Heart left ventricle (tissue), 16 donors: ENCODE measurements around the gene AIRE. TPM values are rescaled to one million over a fixed set of nuclear protein-coding genes. Genes with fewer than 3 reads are reported as not detected.

Experiments
- ATAC-seq, 4 donors: fragments of 200-7000 bp; cut with Tn5 transposase; one replicate each; pipeline ENCODE4 v1.9.1; 2020 to 2022; ENCODE audit warnings: moderate library complexity in 4 of 4, mild to moderate bottlenecking in 3 of 4, moderate number of reproducible peaks in 1 of 4
- DNase-seq, 5 donors: peaks; one replicate each; pipeline ENCODE4 v3.0.0-alpha.2; 2020
- H3K27ac ChIP-seq, 12 donors: fragments of 200-600 bp; sonication (generic) in 4 of 12; one replicate each; pipeline versions ENCODE4 v1.5.0 to v1.8.0; 2016 to 2022; ENCODE audit warnings: mild to moderate bottlenecking in 2 of 12
- H3K27me3 ChIP-seq, 9 donors: fragments of 200-600 bp; sonication (generic) in 2 of 9; one replicate each; pipeline versions ENCODE4 v1.5.1 to v1.8.0; 2016 to 2022; ENCODE audit warnings: mild to moderate bottlenecking in 3 of 9
- H3K36me3 ChIP-seq, 9 donors: fragments of 200-600 bp; sonication (generic) in 2 of 9; one replicate each; pipeline versions ENCODE4 v1.5.0 to v1.8.0; 2018 to 2022; ENCODE audit warnings: mild to moderate bottlenecking in 2 of 9
- H3K4me1 ChIP-seq, 12 donors: fragments of 200-600 bp; sonication (generic) in 4 of 12; one replicate each; pipeline versions ENCODE4 v1.5.0 to v1.8.0; 2016 to 2022; ENCODE audit warnings: mild to moderate bottlenecking in 3 of 12
- H3K4me3 ChIP-seq, 12 donors: fragments of 200-600 bp; sonication (generic) in 4 of 12; one replicate each; pipeline versions ENCODE4 v1.5.0 to v1.8.0; 2017 to 2022; ENCODE audit warnings: mild to moderate bottlenecking in 9 of 12, moderate library complexity in 4 of 12
- H3K9me3 ChIP-seq, 12 donors: fragments of 200-600 bp; sonication (generic) in 4 of 12; one replicate each; pipeline versions ENCODE4 v1.5.0 to v1.8.0; 2016 to 2022; ENCODE audit warnings: mild to moderate bottlenecking in 1 of 12
- CTCF ChIP-seq, 12 donors: fragments of 200-600 bp; sonication (generic) in 4 of 12; IDR thresholded peaks; one replicate each; pipeline versions ENCODE4 v1.5.0 to v1.8.0; 2018 to 2022; ENCODE audit warnings: antibody characterized with exemption in 12 of 12, mild to moderate bottlenecking in 5 of 12
- POLR2A ChIP-seq, 2 donors: fragments of 450-650 bp; IDR thresholded peaks; one replicate each; pipeline ENCODE4 v1.6.1; 2017; ENCODE audit warnings: antibody characterized with exemption in 2 of 2, mild to moderate bottlenecking in 2 of 2, moderate library complexity in 2 of 2
- WGBS, 4 donors: extraction: QIAGEN DNeasy Blood & Tissue Kit in 2 of 4; methylation state at CpG; one replicate each; pipeline versions ENCODE4 v1.1.5 to v1.1.7; 2013 to 2018; 5-methylcytosine and 5-hydroxymethylcytosine counted together
- intact Hi-C, 10 donors: fragments of 100-400 bp; cut with DNase I; formaldehyde crosslinking; loops; one replicate each; pipeline versions ENCODE4 v1.11.1 to v1.14.2; 2022
- polyA plus RNA-seq, 2 donors: library from polyadenylated mRNA; stranded (reverse); fragments of 200-250 nt; gene quantifications; one replicate each; pipeline ENCODE4 v1.2.3, GENCODE V29; 2013
- total RNA-seq, 9 donors: library from RNA; depleted of rRNA in 2 of 9; stranded (reverse); fragments of >200 nt in 2 of 9; fragmentation: NEBNext Ultra II Directional in 3 of 9; extraction: Animal tissue kit (Norgen Biotek cat#: 25700) in 3 of 9; gene quantifications; one replicate each; pipeline versions ENCODE4 v1.1.0 to v1.2.4, GENCODE V29; 2016 to 2023
- donor health status: ischemic (EF 13 %, LVEDD 7.1; RV severe dilation, severe dysfunction).
- donor health status: healthy with polysubstance abuse.
- donor health status: DM: no; HTN: yes; CAD: no.
- donor health status: DM: no; HTN: no; CAD: no.
- donor health status: ischemic (EF 25% LVEDD 6.9; RV normal size, moderate dysfunction).
- donor health status: ischemic (EF 25% LVEDD 5.7; RV mildly dilated, moderate dysfunction).
- donor health status: healthy.
- donor health status: DM: yes; HTN: yes; CAD: no.
- donor health status: ischemic (EF 35%, LVEDD 5.7; RV mildly dilated, moderate dysfunction).
- donor health status: nonischemic (EF 11% LVEDD 7.7; RV severe dilation, severe dysfunction).
- donor health status: DM: yes; HTN: yes; CAD: no.
- donor health status: PGD.
- donor health status: ischemic (EF 29% LVEDD 5.4; RV normal size, mild dysfunction).
- donor health status: nonischemic (EF 23%, LVEDD 6.1; RV moderate dilation, normal function).

The AIRE gene
- total and polyA plus RNA-seq, 11 donors, result 0.03 to 0.21 (median 0.16) TPM; not detected in 8

- no peaks in the 10 kb centered on the region for H3K9me3 ChIP-seq
- no peak for DNase-seq
- no peak overlapping the region for H3K27ac ChIP-seq
- 64 to 78% (median 69%) methylated on average over 13 to 20 of the region's 20 CpGs for WGBS, 4 donors
- no peak overlapping the region for H3K4me3 ChIP-seq
- intact Hi-C loops, result loop anchor here in 1 of 10 donors (10.0 kb wide), 1 partner anchor 123 kb away; the partner anchor contains the start of gene LRRC3
- TF ChIP-seq CTCF (IDR thresholded peaks at IDR 0.05) (no peak), POLR2A (IDR thresholded peaks at IDR 0.05) (no peak)
- peaks cover 0 to 46% (median 28%) of the 10 kb centered on the region in 9 donors for H3K36me3 ChIP-seq
- ATAC-seq, result no peak
- H3K27me3 ChIP-seq, result no peaks in the 10 kb centered on the region
- H3K4me1 ChIP-seq, result no peaks in the 10 kb centered on the region
Observed at GRCh38 chr21:44331650-44332307, 46.1 kb downstream of the AIRE start.

GRCh38 chr21:44332383-44332782, 46.7 kb downstream of the AIRE start:
- TF ChIP-seq CTCF (IDR thresholded peaks at IDR 0.05) (no peak), POLR2A (IDR thresholded peaks at IDR 0.05) (no peak)
- 86 to 93% (median 91%) methylated on average over 16 to 17 of the region's 17 CpGs for WGBS, 4 donors
- ATAC-seq, result no peak
- no peak overlapping the region for H3K4me3 ChIP-seq
- H3K27ac ChIP-seq, result no peak overlapping the region
- no peaks in the 10 kb centered on the region for H3K27me3 ChIP-seq
- H3K4me1 ChIP-seq, result peaks cover 0 to under 1% (median 0%) of the 10 kb centered on the region in 12 donors
- H3K9me3 ChIP-seq, result no peaks in the 10 kb centered on the region
- DNase-seq, result no peak
- peaks cover 0 to 43% (median 25%) of the 10 kb centered on the region in 9 donors for H3K36me3 ChIP-seq
- intact Hi-C loops, result loop anchor here in 1 of 10 donors (10.0 kb wide), 1 partner anchor 122 kb away; the partner anchor contains the start of gene LRRC3

GRCh38 chr21:44332965-44333364, 47.3 kb downstream of the AIRE start:
- Histone ChIP-seq H3K27ac (no peak overlapping the region), H3K4me1 (peaks cover 0 to 6% (median under 1%) of the 10 kb centered on the region in 12 donors), H3K27me3 (no peaks in the 10 kb centered on the region), H3K4me3 (no peak overlapping the region), H3K9me3 (no peaks in the 10 kb centered on the region), H3K36me3 (peaks cover 0 to 41% (median 24%) of the 10 kb centered on the region in 9 donors)
- TF ChIP-seq POLR2A (IDR thresholded peaks at IDR 0.05) (no peak), CTCF (IDR thresholded peaks at IDR 0.05) (no peak)
- ATAC-seq, result no peak
- WGBS, 4 donors, result 94 to 98% (median 97%) methylated on average over 18 to 22 of the region's 22 CpGs
- DNase-seq, result no peak
- intact Hi-C loops, result loop anchor here in 1 of 10 donors (10.0 kb wide), 1 partner anchor 122 kb away; the partner anchor contains the start of gene LRRC3

GRCh38 chr21:44333509-44334328, 48.0 kb downstream of the AIRE start:
- no peak for TF ChIP-seq POLR2A (IDR thresholded peaks at IDR 0.05)
- TF ChIP-seq CTCF (IDR thresholded peaks at IDR 0.05), result no peak
- H3K27ac ChIP-seq, result no peak overlapping the region
- H3K9me3 ChIP-seq, result no peaks in the 10 kb centered on the region
- no peak overlapping the region for H3K4me3 ChIP-seq
- H3K4me1 ChIP-seq, result peaks cover 0 to 10% (median 6%) of the 10 kb centered on the region in 12 donors
- H3K36me3 ChIP-seq, result peaks cover 0 to 41% (median 24%) of the 10 kb centered on the region in 9 donors
- no peaks in the 10 kb centered on the region for H3K27me3 ChIP-seq
- DNase-seq (no peak), ATAC-seq (no peak)
- WGBS, 4 donors, result 88 to 91% (median 89%) methylated on average over 24 to 45 of the region's 45 CpGs
- intact Hi-C loops, result loop anchor here in 1 of 10 donors (10.0 kb wide), 1 partner anchor 121 kb away; the partner anchor contains the start of gene LRRC3
